IPS-15b (cell line): ENCODE data around the gene LYVE1.
A peak's percentile ranks its signal among the peaks of the same experiment; 100 is the strongest.

ENCODE experiments used
- H3K27me3 ChIP-seq: one replicate; pipeline ENCODE4 v1.6.1; 2013; ENCODE audit warnings: low read length; ENCODE audit not compliant: control insufficient read depth, insufficient read depth
- H3K36me3 ChIP-seq: one replicate; pipeline ENCODE4 v1.6.1; 2013; ENCODE audit warnings: low read length; ENCODE audit not compliant: control insufficient read depth, insufficient read depth
- H3K4me1 ChIP-seq: one replicate; pipeline ENCODE4 v1.6.1; 2013; ENCODE audit warnings: mild to moderate bottlenecking, low read length; ENCODE audit not compliant: control insufficient read depth, insufficient read depth
- H3K4me3 ChIP-seq: one replicate; pipeline ENCODE4 v1.5.1; 2013; ENCODE audit warnings: low read depth, low read length
- H3K9ac ChIP-seq: one replicate; pipeline ENCODE4 v1.6.1; 2013; ENCODE audit warnings: low read depth, mild to moderate bottlenecking, low read length
- H3K9me3 ChIP-seq: one replicate; pipeline ENCODE4 v1.6.1; 2013; ENCODE audit warnings: mild to moderate bottlenecking, low read length; ENCODE audit not compliant: control insufficient read depth, insufficient read depth

Gene LYVE1

GRCh38 chr11:10551290-10551592 lies 17.2 kb downstream of the LYVE1 start:
- H3K36me3 ChIP-seq, result no peaks in the 10 kb centered on the region
- H3K9ac ChIP-seq, result no peak overlapping the region
- no peaks in the 10 kb centered on the region for H3K27me3 ChIP-seq
- no peak overlapping the region for H3K4me3 ChIP-seq
- peaks cover 2% of the 10 kb centered on the region for H3K4me1 ChIP-seq
- H3K9me3 ChIP-seq, result no peaks in the 10 kb centered on the region

GRCh38 chr11:10550503-10551289 lies 17.8 kb downstream of the LYVE1 start:
- Histone ChIP-seq H3K9ac (no peak overlapping the region), H3K4me3 (no peak overlapping the region), H3K4me1 (peaks cover 2% of the 10 kb centered on the region), H3K27me3 (no peaks in the 10 kb centered on the region), H3K9me3 (no peaks in the 10 kb centered on the region), H3K36me3 (no peaks in the 10 kb centered on the region)

- no peak overlapping the region for H3K4me3 ChIP-seq
- H3K27me3 ChIP-seq, result peaks cover 7% of the 10 kb centered on the region
- no peak overlapping the region for H3K9ac ChIP-seq
Observed at GRCh38 chr11:10544491-10545465, 23.7 kb downstream of the LYVE1 start.

GRCh38 chr11:10543782-10544181 lies 24.7 kb downstream of the LYVE1 start:
- Histone ChIP-seq H3K9me3 (no peaks in the 10 kb centered on the region), H3K4me3 (no peak overlapping the region), H3K4me1 (no peaks in the 10 kb centered on the region), H3K27me3 (peaks cover 7% of the 10 kb centered on the region), H3K36me3 (no peaks in the 10 kb centered on the region), H3K9ac (no peak overlapping the region)

More at GRCh38 chr11:10544491-10545465, 23.7 kb downstream of the LYVE1 start:
- Histone ChIP-seq H3K9me3 (no peaks in the 10 kb centered on the region), H3K36me3 (no peaks in the 10 kb centered on the region), H3K4me1 (no peaks in the 10 kb centered on the region)

- H3K27me3 ChIP-seq, result peaks cover 7% of the 10 kb centered on the region
- no peaks in the 10 kb centered on the region for H3K4me1 ChIP-seq
- no peak overlapping the region for H3K4me3 ChIP-seq
- no peaks in the 10 kb centered on the region for H3K9me3 ChIP-seq
- H3K9ac ChIP-seq, result no peak overlapping the region
- H3K36me3 ChIP-seq, result no peaks in the 10 kb centered on the region
Observed at GRCh38 chr11:10542776-10543175, 25.7 kb downstream of the LYVE1 start.

GRCh38 chr11:10541561-10541930 lies 26.9 kb downstream of the LYVE1 start:
- H3K4me3 ChIP-seq, result peak overlapping the region; percentile 59
- H3K36me3 ChIP-seq, result no peaks in the 10 kb centered on the region
- H3K27me3 ChIP-seq, result peaks cover 7% of the 10 kb centered on the region
- no peaks in the 10 kb centered on the region for H3K9me3 ChIP-seq
- H3K9ac ChIP-seq, result no peak overlapping the region
- no peaks in the 10 kb centered on the region for H3K4me1 ChIP-seq

GRCh38 chr11:10540915-10541560 lies 27.4 kb downstream of the LYVE1 start, which contains the start of gene RNF141:
RNF141 (minus strand) TSS chr11:10541187; CDS start chr11:10534158, 7,029 bp downstream.
- no peaks in the 10 kb centered on the region for H3K4me1 ChIP-seq
- H3K4me3 ChIP-seq, result peak within 1 kb of the TSS; percentile 83
- H3K36me3 ChIP-seq, result no peaks in the 10 kb centered on the region
- peak within 1 kb of the TSS; percentile 55 for H3K9ac ChIP-seq
- H3K9me3 ChIP-seq, result no peaks in the 10 kb centered on the region
- peaks cover 7% of the 10 kb centered on the region for H3K27me3 ChIP-seq

GRCh38 chr11:10540546-10540914 lies 27.9 kb downstream of the LYVE1 start:
- Histone ChIP-seq H3K36me3 (no peaks in the 10 kb centered on the region), H3K4me3 (peak overlapping the region; percentile 83), H3K9me3 (no peaks in the 10 kb centered on the region), H3K9ac (peak overlapping the region; percentile 55), H3K27me3 (peaks cover 7% of the 10 kb centered on the region), H3K4me1 (no peaks in the 10 kb centered on the region)

- H3K9me3 ChIP-seq, result no peaks in the 10 kb centered on the region
- H3K36me3 ChIP-seq, result no peaks in the 10 kb centered on the region
- H3K9ac ChIP-seq, result no peak overlapping the region
- peaks cover 7% of the 10 kb centered on the region for H3K27me3 ChIP-seq
- no peak overlapping the region for H3K4me3 ChIP-seq
- no peaks in the 10 kb centered on the region for H3K4me1 ChIP-seq
Observed at GRCh38 chr11:10539339-10539738, 29.1 kb downstream of the LYVE1 start.

- no peaks in the 10 kb centered on the region for H3K4me1 ChIP-seq
- H3K9ac ChIP-seq, result no peak overlapping the region
- H3K9me3 ChIP-seq, result no peaks in the 10 kb centered on the region
- H3K27me3 ChIP-seq, result peaks cover 7% of the 10 kb centered on the region
- no peak overlapping the region for H3K4me3 ChIP-seq
- H3K36me3 ChIP-seq, result no peaks in the 10 kb centered on the region
Observed at GRCh38 chr11:10538924-10539323, 29.5 kb downstream of the LYVE1 start.

- no peaks in the 10 kb centered on the region for H3K9me3 ChIP-seq
- no peaks in the 10 kb centered on the region for H3K36me3 ChIP-seq
- H3K4me3 ChIP-seq, result no peak overlapping the region
- H3K27me3 ChIP-seq, result peaks cover 7% of the 10 kb centered on the region
- H3K9ac ChIP-seq, result no peak overlapping the region
- H3K4me1 ChIP-seq, result no peaks in the 10 kb centered on the region
Observed at GRCh38 chr11:10537600-10537999, 30.9 kb downstream of the LYVE1 start.
